ENCODE measurements around the gene SLC19A1. TPM values are rescaled to one million over a fixed set of nuclear protein-coding genes. Genes with fewer than 3 reads are reported as not detected.

SLC19A1 gene
- total RNA-seq, 4 donors from 2014 or later: 10.7 to 70.8 (median 30.5) TPM

GRCh38 chr21:45543371-45543709 is 1.1 kb upstream of the SLC19A1 start:
- peak overlapping the region in 1 of 4 donors; percentile 9 for H3K27ac ChIP-seq
- H3K9me3 ChIP-seq: no peaks in the 10 kb centered on the region
- H3K4me3 ChIP-seq: peak overlapping the region in 2 of 4 donors; percentile 93 to 96
- TF ChIP-seq, protein P1, sequence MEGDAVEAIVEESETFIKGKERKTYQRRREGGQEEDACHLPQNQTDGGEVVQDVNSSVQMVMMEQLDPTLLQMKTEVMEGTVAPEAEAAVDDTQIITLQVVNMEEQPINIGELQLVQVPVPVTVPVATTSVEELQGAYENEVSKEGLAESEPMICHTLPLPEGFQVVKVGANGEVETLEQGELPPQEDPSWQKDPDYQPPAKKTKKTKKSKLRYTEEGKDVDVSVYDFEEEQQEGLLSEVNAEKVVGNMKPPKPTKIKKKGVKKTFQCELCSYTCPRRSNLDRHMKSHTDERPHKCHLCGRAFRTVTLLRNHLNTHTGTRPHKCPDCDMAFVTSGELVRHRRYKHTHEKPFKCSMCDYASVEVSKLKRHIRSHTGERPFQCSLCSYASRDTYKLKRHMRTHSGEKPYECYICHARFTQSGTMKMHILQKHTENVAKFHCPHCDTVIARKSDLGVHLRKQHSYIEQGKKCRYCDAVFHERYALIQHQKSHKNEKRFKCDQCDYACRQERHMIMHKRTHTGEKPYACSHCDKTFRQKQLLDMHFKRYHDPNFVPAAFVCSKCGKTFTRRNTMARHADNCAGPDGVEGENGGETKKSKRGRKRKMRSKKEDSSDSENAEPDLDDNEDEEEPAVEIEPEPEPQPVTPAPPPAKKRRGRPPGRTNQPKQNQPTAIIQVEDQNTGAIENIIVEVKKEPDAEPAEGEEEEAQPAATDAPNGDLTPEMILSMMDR (IDR thresholded peaks at IDR 0.05): no peak
- no peak for TF ChIP-seq POLR2A (IDR thresholded peaks at IDR 0.05)
- no peaks in the 10 kb centered on the region for H3K36me3 ChIP-seq
- DNase-seq: peak in 1 of 3 donors; percentile 45
- peaks cover 0 to 29% (median 14%) of the 10 kb centered on the region in 4 donors for H3K4me1 ChIP-seq
- no peaks in the 10 kb centered on the region for H3K27me3 ChIP-seq

DNA sequence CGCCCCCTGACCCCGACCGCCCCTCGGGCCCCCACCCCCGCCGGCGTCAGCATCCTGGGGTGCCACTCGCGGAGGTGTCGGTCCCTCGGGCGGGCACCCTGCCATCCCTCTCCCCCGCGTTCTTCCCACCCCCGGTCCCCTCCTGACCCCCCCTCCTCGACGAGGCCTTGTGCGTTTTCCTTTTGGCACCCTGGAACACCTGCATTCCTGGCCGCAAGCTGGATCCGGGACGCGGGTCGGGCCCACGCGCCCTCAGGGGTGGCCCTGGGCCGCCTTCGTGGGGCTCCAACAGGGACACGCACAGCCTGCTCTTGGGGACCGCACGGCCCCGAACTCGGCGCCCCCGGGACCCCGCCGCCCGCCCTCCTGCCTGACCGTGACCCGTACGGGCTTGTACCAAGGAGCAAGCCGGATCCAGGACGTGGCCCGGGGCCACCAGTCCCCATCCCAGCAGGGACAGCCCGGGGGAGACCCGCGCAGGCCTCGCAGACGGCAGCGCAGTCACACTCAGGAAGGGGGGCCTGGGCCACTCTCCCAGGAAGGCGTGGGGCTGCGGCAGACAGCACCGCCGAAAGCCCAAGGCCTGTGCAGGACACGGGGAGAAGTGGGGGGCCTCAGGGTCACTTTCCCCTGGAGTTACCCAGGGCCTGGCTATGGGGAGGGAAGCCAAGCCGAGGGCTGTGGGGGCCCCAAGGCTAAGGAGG is 579 bp upstream of the SLC19A1 start:
- no peaks in the 10 kb centered on the region for H3K9me3 ChIP-seq
- H3K27me3 ChIP-seq: no peaks in the 10 kb centered on the region
- peak overlapping the region; percentile 72 to 92 (median 80) for H3K27ac ChIP-seq
- H3K4me1 ChIP-seq: peaks cover 0 to 30% (median 14%) of the 10 kb centered on the region in 4 donors
- TF ChIP-seq, protein P1 (IDR thresholded peaks at IDR 0.05): no peak
- no peak for TF ChIP-seq POLR2A (IDR thresholded peaks at IDR 0.05)
- H3K36me3 ChIP-seq: no peaks in the 10 kb centered on the region
- peak in 2 of 3 donors; percentile 49 to 50 for DNase-seq
- H3K4me3 ChIP-seq: peak overlapping the region; percentile 77 to 96 (median 85)

DNA sequence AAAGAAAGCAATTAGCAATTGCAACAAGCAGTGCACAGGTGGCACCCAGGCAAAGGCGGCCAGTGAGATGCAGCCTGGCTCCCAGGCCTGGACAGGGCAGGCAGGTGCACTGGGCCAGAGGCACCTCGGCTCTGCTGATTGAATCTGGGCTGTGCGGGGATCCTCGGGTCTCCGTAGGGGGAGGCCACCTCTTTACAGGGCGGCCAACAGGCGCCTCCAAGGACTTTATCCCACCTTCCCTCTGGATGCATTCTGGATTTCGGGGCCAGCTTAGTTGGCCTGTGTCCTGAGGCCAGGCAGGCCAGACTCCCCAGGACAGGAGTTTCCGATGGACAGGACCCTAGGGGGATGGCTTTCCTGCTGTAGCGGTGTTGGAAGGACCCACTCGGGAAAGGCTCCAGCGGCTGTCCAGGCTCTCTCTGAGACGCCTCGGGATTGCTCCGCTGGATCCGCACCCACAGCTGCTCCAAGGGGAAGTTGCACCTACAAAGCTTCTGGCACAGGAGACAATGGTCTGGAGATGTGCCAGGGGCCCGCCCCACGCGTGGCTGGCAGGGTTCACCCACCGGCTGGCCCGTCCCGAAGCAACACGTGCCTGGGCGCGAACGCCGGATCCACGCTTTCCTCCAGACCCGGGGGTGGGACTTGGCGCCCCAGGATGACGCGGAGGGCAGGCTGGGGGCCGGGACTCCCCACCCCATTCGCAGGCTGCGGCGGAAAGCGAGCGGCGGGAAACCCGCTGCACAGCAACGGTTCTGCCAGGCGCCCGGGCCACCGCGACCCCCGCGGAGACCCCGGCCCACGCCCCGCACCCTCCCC is 810 bp downstream of the SLC19A1 start:
- H3K27me3 ChIP-seq: no peaks in the 10 kb centered on the region
- H3K4me3 ChIP-seq: peak overlapping the region; percentile 77 to 96 (median 85)
- H3K27ac ChIP-seq: peak overlapping the region; percentile 72 to 92 (median 80)
- H3K4me1 ChIP-seq: peaks cover 0 to 30% (median 14%) of the 10 kb centered on the region in 4 donors
- H3K36me3 ChIP-seq: no peaks in the 10 kb centered on the region
- DNase-seq: peak; percentile 77 to 92 (median 91)
- H3K9me3 ChIP-seq: no peaks in the 10 kb centered on the region
- peak in 1 of 2 donors; percentile 51 for TF ChIP-seq POLR2A (IDR thresholded peaks at IDR 0.05)
- TF ChIP-seq, protein P1 (IDR thresholded peaks at IDR 0.05): no peak

GRCh38 chr21:45540601-45540970 is 1.7 kb downstream of the SLC19A1 start:
- no peaks in the 10 kb centered on the region for H3K36me3 ChIP-seq
- no peaks in the 10 kb centered on the region for H3K9me3 ChIP-seq
- H3K27me3 ChIP-seq: no peaks in the 10 kb centered on the region
- peak overlapping the region in 1 of 4 donors; percentile 92 for H3K27ac ChIP-seq
- TF ChIP-seq, protein P1 (IDR thresholded peaks at IDR 0.05): no peak
- no peak for TF ChIP-seq POLR2A (IDR thresholded peaks at IDR 0.05)
- peak in 2 of 3 donors; percentile 39 to 45 for DNase-seq
- H3K4me1 ChIP-seq: peaks cover 0 to 30% (median 14%) of the 10 kb centered on the region in 4 donors
- H3K4me3 ChIP-seq: no peak overlapping the region

DNA sequence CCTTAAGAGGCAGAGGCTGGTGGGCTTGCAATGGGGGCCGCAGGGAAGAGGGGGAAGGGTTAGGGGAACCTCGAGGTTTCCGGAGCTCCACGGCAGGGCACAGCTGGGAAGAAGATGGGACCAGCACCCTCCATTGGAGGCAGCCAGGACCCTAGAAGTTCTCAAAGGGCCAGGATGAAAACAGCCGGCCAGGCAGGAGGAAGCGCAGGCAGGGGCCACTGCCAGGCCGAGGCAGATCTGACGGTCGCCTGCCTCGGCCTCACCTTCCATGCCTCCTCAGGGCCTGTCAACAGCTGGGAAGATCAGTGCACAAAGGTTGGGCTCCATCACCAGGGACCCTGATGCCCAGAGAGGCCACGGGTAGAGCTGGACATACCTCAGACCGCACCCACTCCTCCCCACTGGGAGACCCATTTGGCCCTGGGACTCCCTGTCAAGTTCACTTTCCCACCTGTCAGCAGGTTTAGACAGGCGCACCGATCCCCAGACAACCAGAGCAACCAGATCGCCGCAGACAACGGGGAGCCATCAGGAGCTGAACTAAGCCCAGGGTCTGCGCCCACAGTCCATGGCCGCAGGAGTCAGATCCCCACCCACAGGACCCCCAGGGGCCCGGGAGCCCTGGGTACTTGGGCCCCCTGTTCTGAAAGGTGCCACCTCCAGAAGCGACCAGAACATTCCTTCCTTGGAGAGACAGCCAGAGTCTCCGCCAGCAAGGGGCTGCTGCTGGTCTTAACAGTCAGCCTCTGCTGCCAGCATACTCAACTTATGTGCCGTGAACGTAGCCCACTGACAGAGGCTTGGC is 2.2 kb downstream of the SLC19A1 start:
- TF ChIP-seq, protein P1 (IDR thresholded peaks at IDR 0.05): no peak
- TF ChIP-seq POLR2A (IDR thresholded peaks at IDR 0.05): no peak
- Histone ChIP-seq H3K4me1 (peaks cover 0 to 30% (median 14%) of the 10 kb centered on the region in 4 donors), H3K27me3 (no peaks in the 10 kb centered on the region), H3K4me3 (no peak overlapping the region), H3K36me3 (no peaks in the 10 kb centered on the region), H3K27ac (peak overlapping the region in 2 of 4 donors; percentile 58 to 82), H3K9me3 (no peaks in the 10 kb centered on the region)
- peak in 2 of 3 donors; percentile 41 to 43 for DNase-seq

Measured in Peyer's patch (tissue), 4 donors.